NCI-H2171 treated with DMSO at 0.1 percent for 48 hours (cell line): Measurements from ENCODE around the gene TBC1D9B.
A peak's percentile ranks its signal among the peaks of the same experiment; 100 is the strongest.

Experiments
- DNase-seq: peaks from one replicate; lab custom pipeline; 2025; lab: John Stamatoyannopoulos, UW

The TBC1D9B gene

GRCh38 chr5:179869641-179870402 lies 37.9 kb downstream of the TBC1D9B start:
- DNase-seq: no peak

- DNase-seq: no peak
These were observed 38.6 kb downstream of the TBC1D9B start for GRCh38 chr5:179869101-179869500.

- no peak for DNase-seq
These were observed 39.2 kb downstream of the TBC1D9B start for GRCh38 chr5:179868541-179868940.

GRCh38 chr5:179867476-179867875 lies 40.2 kb downstream of the TBC1D9B start:
- DNase-seq: no peak

- no peak for DNase-seq
These were observed 40.6 kb downstream of the TBC1D9B start for GRCh38 chr5:179867079-179867465.

GRCh38 chr5:179866241-179867078 lies 41.2 kb downstream of the TBC1D9B start:
- no peak for DNase-seq

- no peak for DNase-seq
These were observed 42.0 kb downstream of the TBC1D9B start for GRCh38 chr5:179865491-179866240.

- no peak for DNase-seq
These were observed 43.0 kb downstream of the TBC1D9B start for GRCh38 chr5:179864686-179865085.

GRCh38 chr5:179863449-179864085 lies 44.1 kb downstream of the TBC1D9B start:
- DNase-seq: no peak

GRCh38 chr5:179862891-179863290 lies 44.8 kb downstream of the TBC1D9B start:
- DNase-seq: no peak

GRCh38 chr5:179862296-179862695 lies 45.4 kb downstream of the TBC1D9B start:
- no peak for DNase-seq

GRCh38 chr5:179860301-179860700 lies 47.4 kb downstream of the TBC1D9B start:
- DNase-seq: no peak

GRCh38 chr5:179858586-179859427 lies 48.9 kb downstream of the TBC1D9B start, which contains the start of gene MRNIP:
TSS of gene MRNIP (minus strand) at chr5:179858817. CDS start at chr5:179858796, 21 bp downstream.
- DNase-seq: peak; percentile 82

- DNase-seq: no peak
These were observed 49.5 kb downstream of the TBC1D9B start for GRCh38 chr5:179858241-179858585.

- DNase-seq: no peak
These were observed 53.3 kb downstream of the TBC1D9B start for GRCh38 chr5:179854356-179854755.

- no peak for DNase-seq
These were observed 54.6 kb downstream of the TBC1D9B start for GRCh38 chr5:179852993-179853547.

- DNase-seq: no peak
These were observed 66.1 kb downstream of the TBC1D9B start for GRCh38 chr5:179841621-179842020.

GRCh38 chr5:179840766-179841165 lies 66.9 kb downstream of the TBC1D9B start:
- DNase-seq: no peak

GRCh38 chr5:179840321-179840720 lies 67.4 kb downstream of the TBC1D9B start:
- DNase-seq: no peak

- DNase-seq: no peak
These were observed 68.1 kb downstream of the TBC1D9B start for GRCh38 chr5:179839328-179840256.
